H9 (cell line): ENCODE results near the gene MSL2. TPM values are rescaled to one million over a fixed set of nuclear protein-coding genes. Genes with fewer than 3 reads are reported as not detected.

Source experiments
- DNase-seq: peaks from one replicate; pipeline ENCODE4 v3.0.0-alpha.2; 2017
- H2AFZ ChIP-seq: one replicate; pipeline ENCODE4 v1.6.1; 2013; ENCODE audit warnings: mild to moderate bottlenecking, low read length, control low read depth, moderate library complexity
- H2AK5ac ChIP-seq: 2 replicates; pipeline ENCODE4 v1.6.1; 2013; ENCODE audit warnings: low read length, control low read depth, mixed read lengths; ENCODE audit not compliant: insufficient read length
- H2BK120ac ChIP-seq: one replicate; pipeline ENCODE4 v1.6.1; 2013; ENCODE audit warnings: low read depth, mild to moderate bottlenecking, low read length, control low read depth, inconsistent platforms; ENCODE audit not compliant: poor library complexity, severe bottlenecking
- H2BK12ac ChIP-seq: 2 replicates; pipeline ENCODE4 v1.6.1; 2013; ENCODE audit warnings: low read length, control low read depth, mixed read lengths, low read depth; ENCODE audit not compliant: insufficient read length
- H2BK15ac ChIP-seq: 2 replicates; pipeline ENCODE4 v1.6.1; 2013; ENCODE audit warnings: low read depth, low read length, control low read depth
- H2BK20ac ChIP-seq: one replicate; pipeline ENCODE4 v1.6.1; 2013; ENCODE audit warnings: low read depth, mild to moderate bottlenecking, low read length, control low read depth, inconsistent platforms; ENCODE audit not compliant: poor library complexity, severe bottlenecking
- H2BK5ac ChIP-seq: 2 replicates; pipeline ENCODE4 v1.6.1; 2013; ENCODE audit warnings: low read length, control low read depth, mixed read lengths; ENCODE audit not compliant: insufficient read length
- H3K14ac ChIP-seq: 2 replicates; pipeline ENCODE4 v1.6.1; 2013; ENCODE audit warnings: low read length, control low read depth; ENCODE audit not compliant: insufficient read depth
- H3K18ac ChIP-seq: 2 replicates; pipeline ENCODE4 v1.6.1; 2013; ENCODE audit warnings: low read depth, mild to moderate bottlenecking, mixed read lengths, low read length, control low read depth; ENCODE audit not compliant: insufficient read length
- H3K23ac ChIP-seq: 2 replicates; pipeline ENCODE4 v1.6.1; 2013; ENCODE audit warnings: low read length, control low read depth, mixed read lengths, low read depth; ENCODE audit not compliant: insufficient read length
- H3K23me2 ChIP-seq: 2 replicates; pipeline ENCODE4 v1.6.1; 2013; ENCODE audit warnings: low read depth, mild to moderate bottlenecking, mixed read lengths, low read length, control low read depth; ENCODE audit not compliant: insufficient read length, poor library complexity, severe bottlenecking
- H3K27ac ChIP-seq: 2 replicates; pipeline ENCODE4 v1.5.1; 2013; ENCODE audit warnings: low read length, control low read depth, mixed read lengths, low read depth; ENCODE audit not compliant: insufficient read length
- H3K27me3 ChIP-seq: 2 replicates; pipeline ENCODE4 v1.6.1; 2013; ENCODE audit warnings: low read length, control low read depth, inconsistent platforms; ENCODE audit not compliant: insufficient read depth
- H3K4ac ChIP-seq: 2 replicates; pipeline ENCODE4 v1.6.1; 2013; ENCODE audit warnings: low read depth, mild to moderate bottlenecking, control low read depth, inconsistent platforms, low read length, moderate library complexity
- H3K4me1 ChIP-seq: 2 replicates; pipeline ENCODE4 v1.6.1; 2013; ENCODE audit warnings: low read length, control low read depth, inconsistent platforms; ENCODE audit not compliant: insufficient read depth
- H3K4me2 ChIP-seq: 2 replicates; pipeline ENCODE4 v1.6.1; 2013; ENCODE audit warnings: low read length, control low read depth, mixed read lengths; ENCODE audit not compliant: insufficient read length, insufficient read depth
- H3K56ac ChIP-seq: 2 replicates; pipeline ENCODE4 v1.6.1; 2013; ENCODE audit warnings: low read depth, mild to moderate bottlenecking, mixed read lengths, low read length, control low read depth; ENCODE audit not compliant: insufficient read length
- H3K79me1 ChIP-seq: 2 replicates; pipeline ENCODE4 v1.6.1; 2013; ENCODE audit warnings: low read depth, mild to moderate bottlenecking, moderate library complexity, low read length, control low read depth, inconsistent platforms; ENCODE audit not compliant: insufficient read depth, poor library complexity, severe bottlenecking
- H3K79me2 ChIP-seq: 2 replicates; pipeline ENCODE4 v1.6.1; 2013; ENCODE audit warnings: low read length, control low read depth, inconsistent platforms; ENCODE audit not compliant: insufficient read depth
- H3K9ac ChIP-seq: 2 replicates; pipeline ENCODE4 v1.6.1; 2013; ENCODE audit warnings: low read length, control low read depth, mixed read lengths; ENCODE audit not compliant: insufficient read length; ENCODE audit errors: extremely low read depth
- H3K9me3 ChIP-seq: one replicate; pipeline ENCODE4 v1.6.1; 2013; ENCODE audit warnings: low read depth, low read length, inconsistent platforms; ENCODE audit not compliant: control insufficient read depth
- H3T11ph ChIP-seq: one replicate; pipeline ENCODE4 v1.6.1; 2013; ENCODE audit warnings: mild to moderate bottlenecking, low read length, control low read depth, inconsistent platforms
- H4K20me1 ChIP-seq: one replicate; pipeline ENCODE4 v1.6.1; 2013; ENCODE audit not compliant: control insufficient read depth, insufficient read length, insufficient read depth
- H4K5ac ChIP-seq: 2 replicates; pipeline ENCODE4 v1.6.1; 2013; ENCODE audit warnings: low read depth, mild to moderate bottlenecking, mixed read lengths, low read length, control low read depth; ENCODE audit not compliant: insufficient read length
- H4K8ac ChIP-seq: replicated peaks from 2 replicates; pipeline ENCODE4 v1.6.1; 2013; ENCODE audit warnings: low read length, control low read depth, mixed read lengths, low read depth; ENCODE audit not compliant: insufficient read length
- H4K91ac ChIP-seq: 2 replicates; pipeline ENCODE4 v1.6.1; 2013; ENCODE audit warnings: low read depth, mild to moderate bottlenecking, moderate library complexity, mixed read lengths, low read length, control low read depth; ENCODE audit not compliant: insufficient read length
- H3K27ac Mint-ChIP-seq, 3 experiments: 2 replicates in 2 of 3; 3 replicates in 1 of 3; pipeline ENCODE4 v1.8.0; 2020 to 2021; ENCODE audit warnings: mixed read lengths in 3 of 3, mild to moderate bottlenecking in 1 of 3, moderate library complexity in 1 of 3
- H3K27me3 Mint-ChIP-seq: 2 replicates; pipeline ENCODE4 v1.8.0; 2021; ENCODE audit warnings: low read depth, mild to moderate bottlenecking, moderate library complexity, mixed read lengths
- H3K36me3 Mint-ChIP-seq, 3 experiments: 2 replicates in 2 of 3; 3 replicates in 1 of 3; pipeline ENCODE4 v1.8.0; 2020 to 2021; ENCODE audit warnings: low read depth in 3 of 3, mixed read lengths in 3 of 3; ENCODE audit not compliant: insufficient read depth in 1 of 3
- H3K4me1 Mint-ChIP-seq, 2 experiments: 2 replicates each; pipeline ENCODE4 v1.8.0; 2020; ENCODE audit warnings: mixed read lengths in 2 of 2
- H3K4me3 Mint-ChIP-seq, 2 experiments: 2 replicates in 1 of 2; 3 replicates in 1 of 2; pipeline ENCODE4 v1.8.0; 2020 to 2021; ENCODE audit warnings: mild to moderate bottlenecking in 2 of 2, mixed read lengths in 2 of 2, moderate library complexity in 1 of 2
- H3K9me3 Mint-ChIP-seq, 2 experiments: 2 replicates in 1 of 2; 3 replicates in 1 of 2; pipeline ENCODE4 v1.8.0; 2020; ENCODE audit warnings: mild to moderate bottlenecking in 2 of 2, mixed read lengths in 2 of 2, moderate library complexity in 1 of 2
- CTCF ChIP-seq: fragments of 200-600 bp; sonication (generic); conservative IDR thresholded peaks from 3 replicates; pipeline ENCODE4 v1.8.0; 2021; ENCODE audit warnings: antibody characterized with exemption, mild to moderate bottlenecking
- total RNA-seq: library from RNA; stranded (reverse); gene quantifications from 2 replicates; pipeline ENCODE4 v1.2.1, GENCODE V29; 2021

Gene MSL2
- total RNA-seq, 1 experiment from 2014 or later, result 42.7 TPM

GRCh38 chr3:136161516-136161915 lies 34.6 kb downstream of the MSL2 start:
- Histone ChIP-seq H3K23me2 (no peaks in the 10 kb centered on the region), H4K5ac (no peak overlapping the region), H2BK20ac (no peak overlapping the region), H3K4me1 (no peaks in the 10 kb centered on the region), H3K27me3 (no peaks in the 10 kb centered on the region), H3K23ac (no peak overlapping the region), H3K18ac (no peak overlapping the region), H2BK5ac (no peak overlapping the region), H3K79me1 (peaks cover 10% of the 10 kb centered on the region), H3T11ph (no peak overlapping the region), H3K14ac (no peak overlapping the region), H2BK120ac (no peak overlapping the region), H3K27ac (no peak overlapping the region), H3K79me2 (peaks cover 22% of the 10 kb centered on the region; the same call in 1 of the 2 replicates), H3K9ac (no peak overlapping the region), H3K56ac (no peak overlapping the region), H2BK15ac (no peak overlapping the region), H4K20me1 (no peaks in the 10 kb centered on the region), H4K8ac (no peak overlapping the region), H2AK5ac (no peak overlapping the region), H2BK12ac (no peak overlapping the region), H2AFZ (no peak overlapping the region), H3K4ac (no peak overlapping the region), H3K4me2 (no peak overlapping the region), H4K91ac (no peak overlapping the region), H3K9me3 (no peaks in the 10 kb centered on the region)
- H3K27me3 Mint-ChIP-seq, result no peaks in the 10 kb centered on the region
- peaks cover 10 to 14% (median 11%) of the 10 kb centered on the region in 3 experiments for H3K36me3 Mint-ChIP-seq
- peaks cover 3 to 6% of the 10 kb centered on the region in 2 experiments; a peak in 4 of 5 replicates for H3K9me3 Mint-ChIP-seq
- no peak for TF ChIP-seq CTCF
- H3K4me3 Mint-ChIP-seq, result no peak overlapping the region
- no peak for DNase-seq
- H3K27ac Mint-ChIP-seq, result no peak overlapping the region
- H3K4me1 Mint-ChIP-seq, result peaks cover 25 to 28% of the 10 kb centered on the region in 2 experiments
